GM12891 (cell line): ENCODE results near the gene RARA.
"Not testable (repeated sequence)": the region's sequence is repeated elsewhere in the genome, so short reads cannot be mapped to it uniquely, and the experiment has no call there.

Experiments used
- POLR2A ChIP-seq: IDR thresholded peaks from 2 replicates; pipeline ENCODE4 v1.6.1; 2011; ENCODE audit warnings: low read depth, low read length, control low read depth
- POLR2AphosphoS5 ChIP-seq: IDR thresholded peaks from 2 replicates; pipeline ENCODE4 v1.6.1; 2011; ENCODE audit warnings: low read depth, low read length, control low read depth
- POU2F2 ChIP-seq: IDR thresholded peaks from 2 replicates; pipeline ENCODE4 v1.6.1; 2011; ENCODE audit warnings: low read depth, mild to moderate bottlenecking, control low read depth, low read length, moderate library complexity
- SPI1 ChIP-seq: IDR thresholded peaks from 2 replicates; pipeline ENCODE4 v1.6.1; 2011; ENCODE audit warnings: low read depth, low read length, control low read depth
- TAF1 ChIP-seq: IDR thresholded peaks from 2 replicates; pipeline ENCODE4 v1.6.1; 2011; ENCODE audit warnings: low read depth, low read length, control low read depth

DNA sequence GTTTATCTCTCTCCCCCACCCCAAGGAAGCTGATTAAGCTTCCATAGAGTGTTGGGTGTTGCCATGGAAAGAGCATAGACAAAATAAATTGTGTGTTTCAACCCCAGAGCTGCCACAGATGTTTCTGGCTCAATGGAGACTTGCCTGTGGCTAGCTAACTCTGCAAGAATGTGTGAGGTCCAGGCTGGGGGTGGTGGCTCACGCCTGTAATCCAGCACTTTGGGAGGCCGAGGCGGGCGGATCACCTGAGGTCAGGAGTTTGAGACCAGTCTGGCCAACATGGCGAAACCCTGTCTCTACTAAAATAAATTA is 4.5 kb upstream of the RARA start:
- TF ChIP-seq POLR2A, POLR2AphosphoS5, TAF1, SPI1, POU2F2: not testable (repeated sequence)
